ENCODE data around the gene ZBTB1.
A peak's percentile ranks its signal among the peaks of the same experiment; 100 is the strongest.

Gene ZBTB1

DNA sequence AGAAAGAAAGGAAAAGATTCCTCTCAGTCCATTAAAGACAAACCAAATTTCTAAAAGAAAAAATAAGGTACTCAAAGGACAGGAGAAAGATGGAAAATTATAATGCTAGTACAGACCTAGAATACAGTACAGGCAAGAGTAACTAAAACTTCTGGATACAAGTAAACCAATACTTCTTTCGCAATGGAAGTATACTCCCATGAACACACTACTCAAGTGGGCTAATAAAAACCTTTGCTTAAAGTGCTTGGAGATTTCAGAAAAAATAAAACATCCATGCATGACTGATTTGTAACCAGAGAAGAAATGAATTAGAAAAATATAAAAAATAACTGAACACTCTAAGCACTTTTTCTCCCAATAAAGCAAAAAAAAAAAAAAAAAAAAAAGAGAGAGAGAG lies 4.5 kb upstream of the ZBTB1 start:
- DNase-seq (ENCODE audit: extremely low read depth, low read depth): no peak
- TF ChIP-seq, protein P1, sequence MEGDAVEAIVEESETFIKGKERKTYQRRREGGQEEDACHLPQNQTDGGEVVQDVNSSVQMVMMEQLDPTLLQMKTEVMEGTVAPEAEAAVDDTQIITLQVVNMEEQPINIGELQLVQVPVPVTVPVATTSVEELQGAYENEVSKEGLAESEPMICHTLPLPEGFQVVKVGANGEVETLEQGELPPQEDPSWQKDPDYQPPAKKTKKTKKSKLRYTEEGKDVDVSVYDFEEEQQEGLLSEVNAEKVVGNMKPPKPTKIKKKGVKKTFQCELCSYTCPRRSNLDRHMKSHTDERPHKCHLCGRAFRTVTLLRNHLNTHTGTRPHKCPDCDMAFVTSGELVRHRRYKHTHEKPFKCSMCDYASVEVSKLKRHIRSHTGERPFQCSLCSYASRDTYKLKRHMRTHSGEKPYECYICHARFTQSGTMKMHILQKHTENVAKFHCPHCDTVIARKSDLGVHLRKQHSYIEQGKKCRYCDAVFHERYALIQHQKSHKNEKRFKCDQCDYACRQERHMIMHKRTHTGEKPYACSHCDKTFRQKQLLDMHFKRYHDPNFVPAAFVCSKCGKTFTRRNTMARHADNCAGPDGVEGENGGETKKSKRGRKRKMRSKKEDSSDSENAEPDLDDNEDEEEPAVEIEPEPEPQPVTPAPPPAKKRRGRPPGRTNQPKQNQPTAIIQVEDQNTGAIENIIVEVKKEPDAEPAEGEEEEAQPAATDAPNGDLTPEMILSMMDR (IDR thresholded peaks at IDR 0.05; ENCODE audit: low read depth, low read length): no peak

DNA sequence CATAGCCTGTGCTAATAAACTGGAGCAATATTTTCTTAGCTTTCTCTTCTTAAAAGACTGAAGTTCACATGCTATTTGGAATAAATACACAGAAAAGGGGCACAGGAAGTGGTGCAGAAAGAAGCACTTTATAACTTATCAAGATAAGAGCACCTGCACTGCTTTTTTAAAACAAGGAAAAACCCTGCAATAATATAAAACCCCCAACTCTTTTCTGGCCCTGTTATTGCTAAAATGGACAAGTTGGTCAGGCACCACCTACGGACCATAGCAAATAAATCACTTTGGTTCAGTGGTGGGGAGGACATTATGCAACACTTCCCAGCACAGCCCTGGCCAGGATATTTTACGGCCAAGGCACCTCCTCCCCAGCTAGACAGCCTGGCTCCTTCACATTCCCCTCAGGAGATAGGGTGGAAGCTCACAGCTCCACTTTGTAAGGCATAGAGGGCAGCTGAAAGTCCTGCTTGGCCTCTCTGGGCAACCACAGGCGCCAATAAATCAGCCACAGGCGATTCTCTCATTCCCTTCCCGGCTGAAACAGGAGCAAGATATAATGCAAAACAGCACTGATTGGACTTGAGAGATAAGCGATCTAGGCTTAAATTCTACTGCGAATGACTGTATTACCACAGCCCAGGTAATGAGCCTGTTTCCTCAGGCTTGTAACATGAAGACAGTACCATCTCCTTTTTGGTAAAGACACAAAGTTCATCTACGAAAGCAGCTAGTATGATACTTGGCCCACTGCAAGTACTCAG lies 3.0 kb upstream of the ZBTB1 start:
- TF ChIP-seq, protein P1 (IDR thresholded peaks at IDR 0.05; ENCODE audit: low read depth, low read length): no peak; the same call in 1 of the 2 replicates
- no peak for DNase-seq (ENCODE audit: extremely low read depth, low read depth)

DNA sequence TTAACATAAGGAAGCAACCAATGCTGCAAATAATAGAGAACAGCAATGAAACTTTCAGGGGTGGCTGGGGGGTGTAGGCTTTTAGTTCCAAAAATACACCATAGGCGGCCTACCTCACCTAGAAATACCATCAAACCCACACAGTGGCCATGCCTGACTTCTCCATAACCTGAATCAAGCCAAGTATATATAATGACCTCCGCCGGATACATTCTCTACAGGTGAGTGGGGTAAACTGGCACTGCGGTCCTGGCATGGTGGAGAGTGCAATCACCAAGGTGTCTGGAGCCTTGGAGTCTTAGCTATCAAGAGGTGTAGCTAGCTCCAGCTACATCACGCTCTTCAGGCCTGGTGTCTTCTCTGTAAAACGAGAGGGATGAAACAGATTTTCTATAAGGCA lies 2.1 kb upstream of the ZBTB1 start:
- TF ChIP-seq, protein P1 (IDR thresholded peaks at IDR 0.05; ENCODE audit: low read depth, low read length): no peak
- no peak for DNase-seq (ENCODE audit: extremely low read depth, low read depth)

DNA sequence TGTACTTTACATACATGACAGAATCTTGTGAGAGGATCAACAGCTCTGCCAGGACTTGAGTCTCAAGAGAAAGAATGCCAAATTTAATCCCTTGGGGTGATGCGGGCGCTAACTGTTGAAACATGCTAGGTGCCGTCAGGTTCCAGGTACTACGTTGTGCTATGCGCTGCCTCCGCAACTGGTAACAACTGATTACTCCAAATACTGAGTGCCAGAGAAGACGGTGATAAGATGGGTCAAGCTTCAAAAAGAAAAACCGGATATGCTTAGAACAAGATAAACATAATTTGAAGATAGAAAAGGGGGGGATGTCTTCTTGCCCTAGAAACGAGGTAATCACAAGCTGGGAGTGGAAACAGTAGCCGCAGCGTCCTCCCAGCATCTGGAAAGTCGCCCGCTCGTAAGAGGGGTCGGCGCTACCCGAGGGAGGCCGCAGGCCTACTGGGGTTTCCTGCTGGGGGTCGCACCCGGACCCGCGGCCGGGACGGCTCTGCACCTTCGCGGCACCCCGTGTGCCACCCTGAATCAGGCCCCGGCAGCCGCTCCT lies 1.6 kb upstream of the ZBTB1 start:
- DNase-seq (ENCODE audit: extremely low read depth, low read depth): no peak
- TF ChIP-seq, protein P1 (IDR thresholded peaks at IDR 0.05; ENCODE audit: low read depth, low read length): no peak

DNA sequence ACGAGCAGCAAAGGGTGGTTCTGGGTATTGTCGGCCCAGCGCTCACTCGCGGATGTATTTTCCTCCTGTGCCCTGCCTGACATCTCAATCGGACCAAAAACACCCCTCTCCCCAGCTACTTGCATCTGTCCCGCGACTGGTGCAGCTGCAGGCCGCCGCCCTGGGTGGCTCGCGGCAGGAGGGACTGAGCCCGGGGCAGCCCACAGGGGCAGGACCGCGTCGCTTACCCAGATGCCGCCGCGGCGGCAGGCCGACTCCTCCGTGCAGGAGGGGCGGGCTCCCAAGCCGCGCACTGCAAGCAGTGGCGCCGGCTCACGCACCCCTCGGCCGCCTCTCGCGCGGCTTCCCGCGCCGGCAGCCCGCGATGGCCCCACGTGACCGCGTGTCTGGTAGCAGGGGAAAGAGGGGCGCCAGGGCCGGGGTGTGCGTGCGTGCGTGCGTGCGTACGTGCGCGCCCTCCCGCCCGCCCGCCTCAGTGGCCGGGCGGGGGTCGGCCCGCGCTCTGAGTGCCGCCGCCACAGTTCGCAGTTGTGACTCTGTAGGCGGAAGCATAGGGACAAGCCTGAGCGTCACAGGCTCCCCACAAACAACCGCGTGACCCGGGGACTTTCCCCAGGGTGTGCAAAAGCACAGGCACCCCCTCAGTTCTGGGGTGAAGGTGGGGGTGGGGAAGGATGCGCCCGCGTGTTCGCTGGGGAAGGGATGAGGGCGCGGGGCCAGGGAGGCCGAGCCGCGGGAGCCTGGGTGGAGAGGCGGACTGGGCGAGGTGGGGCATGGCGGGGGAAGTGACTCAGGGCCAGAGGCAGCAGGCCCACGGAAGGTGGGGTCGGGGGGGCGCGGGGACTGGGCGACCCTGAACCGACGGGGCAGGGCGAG lies 898 bp upstream of the ZBTB1 start, which contains the start of gene ZBTB25:
Gene ZBTB25, minus strand, starts transcription at position 405 of the 876 bp plus-strand sequence. CDS start 13,305 bp downstream, outside the sequence.
- peak; percentile 83 for DNase-seq (ENCODE audit: extremely low read depth, low read depth)
- TF ChIP-seq, protein P1 (IDR thresholded peaks at IDR 0.05; ENCODE audit: low read depth, low read length): no peak

DNA sequence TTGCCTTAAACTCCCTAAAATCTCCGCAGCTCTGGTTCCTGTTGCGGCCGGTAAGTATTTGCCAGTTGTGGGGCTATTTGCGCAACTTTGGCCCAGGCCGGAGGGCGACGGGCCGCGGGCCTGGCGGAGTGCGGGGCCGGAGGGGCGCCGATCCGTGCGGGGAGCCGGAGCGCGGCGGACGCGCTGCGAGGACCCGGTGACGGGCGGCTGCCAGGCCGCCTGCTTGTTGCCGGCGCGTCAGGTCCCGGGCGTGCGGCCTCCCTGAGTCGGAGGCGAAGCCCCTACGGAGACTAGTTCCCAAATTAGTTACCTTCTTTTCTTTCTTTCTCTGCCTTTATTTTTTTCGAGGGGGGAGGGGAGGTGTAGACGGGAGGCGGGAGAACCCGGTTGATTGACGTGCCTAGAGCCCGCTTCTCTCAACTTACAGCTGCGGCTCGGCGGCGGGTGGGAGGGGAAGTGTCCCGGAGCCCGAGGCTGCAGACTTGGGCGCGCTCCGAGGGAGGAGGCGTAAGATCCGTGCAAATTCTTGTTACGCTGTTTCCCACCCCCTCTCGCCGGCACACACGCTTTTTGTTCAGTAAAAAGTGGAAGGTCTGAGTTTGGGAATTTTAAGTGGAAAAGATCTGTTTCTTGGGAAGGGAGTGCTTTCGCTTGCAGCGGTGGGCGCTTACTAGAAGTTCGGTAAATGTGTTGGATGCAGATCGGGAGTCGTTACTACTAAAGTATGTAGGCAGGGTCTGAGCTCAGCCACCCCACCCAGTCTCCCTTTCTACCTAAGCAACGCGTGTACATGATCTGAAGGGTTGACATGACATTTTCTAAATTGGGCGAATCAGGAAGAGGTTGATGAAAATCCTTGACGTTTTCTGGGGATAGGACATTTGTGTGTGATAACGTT lies 576 bp downstream of the ZBTB1 start:
- peak; percentile 63 for DNase-seq (ENCODE audit: extremely low read depth, low read depth)
- TF ChIP-seq, protein P1 (IDR thresholded peaks at IDR 0.05; ENCODE audit: low read depth, low read length): no peak
